HEK293 (cell line): ENCODE data around the gene SLC25A47.

Source experiments
- CTCF ChIA-PET: fragments of 350-600 bp; formaldehyde crosslinking; extraction: SDS; loops from one replicate; lab custom pipeline; 2021; ENCODE audit warnings: antibody characterized with exemption; lab: Yijun Ruan, JAX
- POLR2A ChIA-PET: fragments of 300-600 bp; formaldehyde crosslinking; extraction: SDS; loops from one replicate; lab custom pipeline; 2020; ENCODE audit warnings: antibody characterized with exemption, inconsistent platforms; lab: Yijun Ruan, JAX
- H3K27ac ChIP-seq: fragments of 200-500 bp; sonication (Bioruptor generic); 2 replicates; pipeline ENCODE4 v1.5.1; 2014; ENCODE audit warnings: low read depth, low read length, control low read depth, inconsistent platforms; ENCODE audit errors: extremely low read depth
- H3K36me3 ChIP-seq, 2 experiments: fragments of 200-500 bp in 1 of 2; sonication (Bioruptor generic) in 1 of 2; 1 replicate in 1 of 2; 2 replicates in 1 of 2; pipeline ENCODE4 v1.5.1; 2014 to 2017; ENCODE audit warnings: inconsistent platforms in 2 of 2, low read length in 2 of 2; ENCODE audit not compliant: control insufficient read depth in 2 of 2, insufficient read depth in 1 of 2
- H3K4me1 ChIP-seq: fragments of 200-500 bp; sonication (Bioruptor generic); 2 replicates; pipeline ENCODE4 v1.5.1; 2014; ENCODE audit warnings: mild to moderate bottlenecking, low read length, inconsistent platforms; ENCODE audit not compliant: control insufficient read depth, insufficient read depth
- H3K4me3 ChIP-seq: 2 replicates; pipeline ENCODE4 v1.5.1; 2011; ENCODE audit warnings: low read depth, mild to moderate bottlenecking, control low read depth, low read length, moderate library complexity
- H3K9me3 ChIP-seq: fragments of 200-500 bp; sonication (Bioruptor generic); 2 replicates; pipeline ENCODE4 v1.5.1; 2014; ENCODE audit warnings: low read depth, low read length, inconsistent platforms; ENCODE audit not compliant: control insufficient read depth, insufficient read depth
- EGR2 ChIP-seq: fragments of 450-650 bp; formaldehyde crosslinking; IDR thresholded peaks from 2 replicates; pipeline ENCODE4 v1.5.1; 2016; ENCODE audit warnings: low read depth, missing biosample characterization, missing genetic modification characterization
- FEZF1 ChIP-seq: fragments of 450-650 bp; formaldehyde crosslinking; IDR thresholded peaks from 2 replicates; pipeline ENCODE4 v1.5.1; 2016; ENCODE audit warnings: missing biosample characterization, missing genetic modification characterization
- IKZF3 ChIP-seq: fragments of 450-650 bp; IDR thresholded peaks from 2 replicates; pipeline ENCODE4 v1.5.0; 2018; ENCODE audit warnings: missing biosample characterization, mild to moderate bottlenecking, missing genetic modification characterization, moderate library complexity
- SALL2 ChIP-seq: fragments of 450-650 bp; formaldehyde crosslinking; IDR thresholded peaks from 2 replicates; pipeline ENCODE4 v1.5.0; 2017; ENCODE audit warnings: missing biosample characterization, mild to moderate bottlenecking, missing genetic modification characterization, borderline replicate concordance
- SCRT2 ChIP-seq: fragments of 450-650 bp; formaldehyde crosslinking; IDR thresholded peaks from 2 replicates; pipeline ENCODE4 v1.5.1; 2016; ENCODE audit warnings: missing biosample characterization, missing genetic modification characterization
- TSHZ1 ChIP-seq: fragments of 450-650 bp; formaldehyde crosslinking; IDR thresholded peaks from 2 replicates; pipeline ENCODE4 v1.5.1; 2016; ENCODE audit warnings: missing biosample characterization, missing genetic modification characterization, borderline replicate concordance
- YY2 ChIP-seq: fragments of 450-650 bp; formaldehyde crosslinking; IDR thresholded peaks from 2 replicates; pipeline ENCODE4 v1.5.1; 2016; ENCODE audit warnings: missing biosample characterization, missing genetic modification characterization
- ZBTB48 ChIP-seq: fragments of 450-650 bp; formaldehyde crosslinking; IDR thresholded peaks from 2 replicates; pipeline ENCODE4 v1.5.1; 2016; ENCODE audit warnings: missing biosample characterization, missing genetic modification characterization
- ZFHX2 ChIP-seq: fragments of 450-650 bp; formaldehyde crosslinking; conservative IDR thresholded peaks from 2 replicates; pipeline ENCODE4 v1.5.1; 2016; ENCODE audit warnings: missing biosample characterization, missing genetic modification characterization
- ZNF133 ChIP-seq: fragments of 450-650 bp; formaldehyde crosslinking; IDR thresholded peaks from 2 replicates; pipeline ENCODE4 v1.5.1; 2016; ENCODE audit warnings: missing biosample characterization, missing genetic modification characterization
- ZNF140 ChIP-seq: fragments of 450-650 bp; formaldehyde crosslinking; IDR thresholded peaks from 2 replicates; pipeline ENCODE4 v1.5.1; 2016; ENCODE audit warnings: missing biosample characterization, missing genetic modification characterization
- ZNF26 ChIP-seq: fragments of 450-650 bp; formaldehyde crosslinking; IDR thresholded peaks from 2 replicates; pipeline ENCODE4 v1.5.1; 2016; ENCODE audit warnings: missing biosample characterization, missing genetic modification characterization
- ZNF292 ChIP-seq: fragments of 450-650 bp; formaldehyde crosslinking; IDR thresholded peaks from 2 replicates; pipeline ENCODE4 v1.5.1; 2016; ENCODE audit warnings: low read depth, missing biosample characterization, missing genetic modification characterization, borderline replicate concordance
- ZNF362 ChIP-seq: fragments of 450-650 bp; formaldehyde crosslinking; IDR thresholded peaks from 2 replicates; pipeline ENCODE4 v1.5.1; 2016; ENCODE audit warnings: missing biosample characterization, missing genetic modification characterization
- ZNF433 ChIP-seq: fragments of 450-650 bp; formaldehyde crosslinking; IDR thresholded peaks from 2 replicates; pipeline ENCODE4 v1.5.1; 2016; ENCODE audit warnings: missing biosample characterization, missing genetic modification characterization, low read depth
- ZNF555 ChIP-seq: fragments of 450-650 bp; formaldehyde crosslinking; conservative IDR thresholded peaks from 2 replicates; pipeline ENCODE4 v1.5.1; 2017; ENCODE audit warnings: missing biosample characterization, mild to moderate bottlenecking, missing genetic modification characterization, inconsistent platforms
- ZNF785 ChIP-seq: fragments of 450-650 bp; formaldehyde crosslinking; IDR thresholded peaks from 2 replicates; pipeline ENCODE4 v1.5.1; 2016; ENCODE audit warnings: missing biosample characterization, missing genetic modification characterization
- ZSCAN23 ChIP-seq: fragments of 450-650 bp; formaldehyde crosslinking; IDR thresholded peaks from 2 replicates; pipeline ENCODE4 v1.5.1; 2016; ENCODE audit warnings: missing biosample characterization, missing genetic modification characterization
- TF ChIP-seq, protein P1 (sequence below): fragments of 450-650 bp; formaldehyde crosslinking; IDR thresholded peaks from 2 replicates; pipeline ENCODE4 v1.5.1; 2017; ENCODE audit warnings: missing biosample characterization, missing genetic modification characterization
- TF ChIP-seq, protein P2 (sequence below): fragments of 450-650 bp; formaldehyde crosslinking; IDR thresholded peaks from 2 replicates; pipeline ENCODE4 v1.5.1; 2016; ENCODE audit warnings: missing biosample characterization, missing genetic modification characterization

SLC25A47 gene

DNA sequence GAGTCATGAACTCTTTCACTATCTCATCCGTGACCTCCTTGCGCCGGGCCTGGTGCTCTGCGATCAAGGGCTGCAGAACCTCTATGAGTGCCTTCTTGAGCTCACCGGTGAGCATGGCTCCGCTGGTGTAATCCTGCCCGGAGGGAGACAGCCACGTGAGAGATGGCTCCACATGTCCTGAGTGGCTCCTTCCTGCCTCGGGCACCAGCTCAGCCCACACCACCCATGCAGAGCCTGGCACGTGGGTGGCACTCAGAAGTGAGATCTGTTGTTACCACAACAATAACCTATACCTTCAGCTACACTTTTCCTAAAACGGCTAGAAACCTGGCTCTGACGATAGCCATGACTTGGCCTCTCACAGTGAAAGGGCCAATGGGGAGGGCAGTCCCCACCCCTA lies 11.8 kb downstream of the SLC25A47 start:
- Histone ChIP-seq H3K36me3 (peaks cover 0 to 29% of the 10 kb centered on the region in 2 experiments; a peak in 2 of 3 replicates), H3K4me3 (no peak overlapping the region), H3K27ac (no peak overlapping the region), H3K9me3 (no peaks in the 10 kb centered on the region)
- CTCF ChIA-PET = no interaction called here
- TF ChIP-seq, protein P1, sequence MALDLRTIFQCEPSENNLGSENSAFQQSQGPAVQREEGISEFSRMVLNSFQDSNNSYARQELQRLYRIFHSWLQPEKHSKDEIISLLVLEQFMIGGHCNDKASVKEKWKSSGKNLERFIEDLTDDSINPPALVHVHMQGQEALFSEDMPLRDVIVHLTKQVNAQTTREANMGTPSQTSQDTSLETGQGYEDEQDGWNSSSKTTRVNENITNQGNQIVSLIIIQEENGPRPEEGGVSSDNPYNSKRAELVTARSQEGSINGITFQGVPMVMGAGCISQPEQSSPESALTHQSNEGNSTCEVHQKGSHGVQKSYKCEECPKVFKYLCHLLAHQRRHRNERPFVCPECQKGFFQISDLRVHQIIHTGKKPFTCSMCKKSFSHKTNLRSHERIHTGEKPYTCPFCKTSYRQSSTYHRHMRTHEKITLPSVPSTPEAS (tag by site-specific recombination) = no peak
- TF ChIP-seq ZNF433 (tag by site-specific recombination) (no peak), TSHZ1 (no peak), ZNF26 (no peak), YY2 (tag by site-specific recombination) (no peak), ZFHX2 (peak; percentile 47), ZNF555 (tag by site-specific recombination) (no peak), EGR2 (tag by site-specific recombination) (peak; percentile 47; the same call in 1 of the 2 replicates), ZNF785 (tag by site-specific recombination) (no peak)
- TF ChIP-seq, all 188 proteins: peak for 2
- no peaks in the 10 kb centered on the region for H3K4me1 ChIP-seq
- POLR2A ChIA-PET = no interaction called here

- ChIA-PET CTCF (no interaction called here), POLR2A (interaction anchor here (0.6 kb wide), 1 partner anchor 48 kb away, joined by 3 read pairs; no protein-coding TSS in a partner anchor)
These were observed 13.7 kb downstream of the SLC25A47 start for GRCh38 chr14:100336618-100337530.

More at GRCh38 chr14:100336618-100337530, 13.7 kb downstream of the SLC25A47 start:
- Histone ChIP-seq H3K36me3 (peaks cover 0 to 44% of the 10 kb centered on the region in 2 experiments; a peak in 2 of 3 replicates), H3K27ac (no peak overlapping the region), H3K9me3 (no peaks in the 10 kb centered on the region), H3K4me3 (no peak overlapping the region), H3K4me1 (no peaks in the 10 kb centered on the region)
- TF ChIP-seq ZNF292 (tag by site-specific recombination) (no peak), ZSCAN23 (tag by site-specific recombination) (no peak), IKZF3 (tag by site-specific recombination) (no peak), SALL2 (tag by site-specific recombination) (no peak), ZBTB48 (tag by site-specific recombination) (no peak), ZNF362 (tag by site-specific recombination) (no peak), FEZF1 (no peak), ZNF133 (tag by site-specific recombination) (no peak), SCRT2 (tag by site-specific recombination) (no peak), ZNF140 (tag by site-specific recombination) (no peak)
- TF ChIP-seq, protein P2, sequence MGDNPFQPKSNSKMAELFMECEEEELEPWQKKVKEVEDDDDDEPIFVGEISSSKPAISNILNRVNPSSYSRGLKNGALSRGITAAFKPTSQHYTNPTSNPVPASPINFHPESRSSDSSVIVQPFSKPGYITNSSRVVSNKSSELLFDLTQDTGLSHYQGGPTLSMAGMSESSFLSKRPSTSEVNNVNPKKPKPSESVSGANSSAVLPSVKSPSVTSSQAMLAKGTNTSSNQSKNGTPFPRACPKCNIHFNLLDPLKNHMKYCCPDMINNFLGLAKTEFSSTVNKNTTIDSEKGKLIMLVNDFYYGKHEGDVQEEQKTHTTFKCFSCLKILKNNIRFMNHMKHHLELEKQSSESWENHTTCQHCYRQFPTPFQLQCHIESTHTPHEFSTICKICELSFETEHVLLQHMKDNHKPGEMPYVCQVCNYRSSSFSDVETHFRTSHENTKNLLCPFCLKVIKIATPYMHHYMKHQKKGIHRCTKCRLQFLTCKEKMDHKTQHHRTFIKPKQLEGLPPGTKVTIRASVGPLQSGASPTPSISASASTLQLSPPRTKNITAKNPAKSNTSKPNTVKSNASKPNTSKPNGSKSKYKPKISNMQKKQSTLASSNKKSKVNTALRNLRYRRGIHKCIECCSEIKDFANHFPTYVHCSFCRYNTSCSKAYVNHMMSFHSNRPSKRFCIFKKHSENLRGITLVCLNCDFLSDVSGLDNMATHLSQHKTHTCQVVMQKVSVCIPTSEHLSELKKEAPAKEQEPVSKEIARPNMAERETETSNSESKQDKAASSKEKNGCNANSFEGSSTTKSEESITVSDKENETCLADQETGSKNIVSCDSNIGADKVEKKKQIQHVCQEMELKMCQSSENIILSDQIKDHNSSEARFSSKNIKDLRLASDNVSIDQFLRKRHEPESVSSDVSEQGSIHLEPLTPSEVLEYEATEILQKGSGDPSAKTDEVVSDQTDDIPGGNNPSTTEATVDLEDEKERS (tag by site-specific recombination) = no peak
